T-helper 22 cell (primary cell): Measurements from ENCODE around the gene BCAS3.
"Not testable (repeated sequence)": the region's sequence is repeated elsewhere in the genome, so short reads cannot be mapped to it uniquely, and the experiment has no call there.

Source experiments
- DNase-seq: peaks from one replicate; pipeline ENCODE4 v3.0.0-alpha.2; 2020; ENCODE audit warnings: low read depth

BCAS3 gene

GRCh38 chr17:61423967-61424649 lies 746.5 kb downstream of the BCAS3 start:
- no peak for DNase-seq

DNA sequence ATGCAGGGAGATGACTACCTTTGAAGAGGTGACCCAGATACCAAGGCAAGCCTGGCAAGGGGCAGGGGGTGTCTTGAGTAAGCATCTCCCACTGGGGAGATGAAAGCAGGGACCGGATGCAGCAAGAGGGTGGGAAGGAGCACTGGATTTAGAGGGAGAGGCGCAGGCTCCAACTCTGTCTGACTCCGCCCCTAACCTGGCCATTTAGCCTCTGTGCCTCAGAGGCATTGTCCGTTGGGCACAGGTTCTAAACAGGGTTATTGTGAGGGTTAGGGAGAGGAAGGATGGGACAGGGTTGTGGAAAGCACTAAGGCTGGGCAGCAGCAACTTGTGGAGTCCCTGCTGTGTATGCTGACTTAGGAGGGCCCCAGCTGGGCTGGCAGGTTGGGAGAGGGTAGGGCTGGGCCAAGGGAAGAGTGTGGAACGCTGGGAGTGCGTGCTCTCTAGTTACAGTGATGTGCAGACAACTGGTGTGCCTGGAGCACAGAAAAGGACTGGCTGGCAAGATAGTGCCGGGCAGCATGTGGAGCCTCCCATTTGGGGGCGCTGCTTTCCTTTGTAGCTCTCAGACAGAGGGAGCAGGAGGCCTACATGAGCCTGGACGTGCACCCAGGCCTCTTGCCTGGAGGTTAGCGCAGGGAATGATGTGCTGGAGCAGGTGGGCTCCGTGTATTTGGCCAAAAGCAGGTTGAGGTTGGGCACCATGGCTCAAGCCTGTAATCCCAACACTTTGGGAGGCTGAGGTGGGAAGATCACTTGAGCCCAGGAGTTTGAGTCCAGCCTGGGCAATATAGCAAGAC lies 748.2 kb downstream of the BCAS3 start:
- DNase-seq = no peak

- DNase-seq = no peak
Observed at GRCh38 chr17:61426482-61427304, 749.0 kb downstream of the BCAS3 start.

DNA sequence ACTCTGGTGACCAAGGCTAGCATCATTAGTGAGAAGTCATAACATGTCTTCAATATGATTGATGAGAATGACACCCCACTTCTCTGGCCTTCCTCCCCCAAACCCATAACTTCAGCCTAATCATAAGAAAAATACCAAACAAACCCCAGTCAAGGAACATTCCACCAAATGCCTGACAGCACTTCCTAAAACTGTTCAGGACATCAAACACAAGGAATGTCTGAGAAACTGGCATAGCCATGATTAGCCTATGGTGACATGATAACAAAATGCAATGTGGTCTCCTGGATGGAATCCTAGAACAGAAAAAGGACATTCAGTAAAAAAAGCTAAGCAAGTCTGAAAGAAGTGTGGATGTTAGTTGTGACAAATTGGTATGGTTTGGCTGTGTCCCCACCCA lies 749.9 kb downstream of the BCAS3 start:
- DNase-seq = no peak

GRCh38 chr17:61429274-61429673 lies 751.6 kb downstream of the BCAS3 start:
- no peak for DNase-seq

GRCh38 chr17:61429831-61430230 lies 752.2 kb downstream of the BCAS3 start:
- not testable (repeated sequence) for DNase-seq

- no peak for DNase-seq
Observed at GRCh38 chr17:61431594-61432311, 754.1 kb downstream of the BCAS3 start.

- DNase-seq = no peak
Observed at GRCh38 chr17:61436273-61436672, 758.6 kb downstream of the BCAS3 start.

GRCh38 chr17:61436995-61437704 lies 759.5 kb downstream of the BCAS3 start:
- DNase-seq = no peak

DNA sequence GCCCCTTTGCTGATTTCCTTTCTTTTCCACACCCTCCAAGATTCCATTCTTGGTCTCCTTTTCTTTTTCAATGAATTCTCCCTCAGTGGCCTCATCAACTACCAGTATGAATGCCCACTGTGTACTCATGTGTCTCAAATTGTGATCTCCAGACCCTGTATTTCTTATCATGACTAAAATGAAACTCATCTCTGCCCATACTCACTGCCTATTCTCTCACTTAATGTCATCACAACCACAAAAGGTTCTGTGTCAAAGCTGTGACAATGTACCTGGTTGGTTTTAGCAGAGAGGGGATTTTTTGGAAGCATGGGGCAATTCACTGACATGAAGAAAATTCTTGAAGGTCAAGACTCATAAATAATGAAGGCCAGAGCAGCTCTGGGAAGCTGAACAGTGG lies 763.0 kb downstream of the BCAS3 start:
- DNase-seq = no peak

GRCh38 chr17:61441507-61441906 lies 763.9 kb downstream of the BCAS3 start:
- DNase-seq = not testable (repeated sequence)

- DNase-seq = no peak
Observed at GRCh38 chr17:61442136-61442775, 764.6 kb downstream of the BCAS3 start.
